ENCODE data around the gene CHSY3.

DNA sequence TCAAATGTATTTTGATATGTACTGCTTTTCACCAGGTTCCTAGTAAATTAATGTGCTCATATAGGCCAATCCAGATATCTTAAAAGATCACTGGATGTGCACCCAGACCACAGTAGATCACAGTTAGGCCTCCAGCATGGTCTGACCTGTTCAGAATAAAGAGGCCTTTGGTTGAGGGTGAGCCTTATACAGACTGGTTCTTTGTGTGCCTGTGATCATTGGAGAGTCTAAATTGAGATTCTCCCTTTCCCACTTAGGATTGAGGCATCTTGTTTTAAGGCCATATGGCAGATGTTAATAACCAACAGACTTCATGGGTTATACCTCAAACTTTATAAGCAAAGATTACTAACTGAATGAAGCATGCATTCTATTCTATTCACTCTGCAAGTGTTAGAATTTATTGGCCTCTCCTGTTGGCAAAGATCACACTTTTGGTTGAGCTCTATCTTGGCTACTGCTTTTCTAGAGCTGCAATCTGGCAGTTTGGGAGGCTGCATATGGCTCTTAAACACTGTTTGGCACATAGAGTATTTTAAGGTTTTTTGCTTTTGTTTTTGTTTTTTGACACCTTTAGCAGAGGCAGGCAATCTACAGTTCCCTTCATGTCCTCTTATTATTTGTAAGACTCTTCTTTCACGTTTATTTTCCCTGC is 8.5 kb downstream of the CHSY3 start:
- TF ChIP-seq POLR2A (IDR thresholded peaks at IDR 0.05) (no peak), POLR2AphosphoS5 (IDR thresholded peaks at IDR 0.05) (no peak)
- TF ChIP-seq, protein P1, sequence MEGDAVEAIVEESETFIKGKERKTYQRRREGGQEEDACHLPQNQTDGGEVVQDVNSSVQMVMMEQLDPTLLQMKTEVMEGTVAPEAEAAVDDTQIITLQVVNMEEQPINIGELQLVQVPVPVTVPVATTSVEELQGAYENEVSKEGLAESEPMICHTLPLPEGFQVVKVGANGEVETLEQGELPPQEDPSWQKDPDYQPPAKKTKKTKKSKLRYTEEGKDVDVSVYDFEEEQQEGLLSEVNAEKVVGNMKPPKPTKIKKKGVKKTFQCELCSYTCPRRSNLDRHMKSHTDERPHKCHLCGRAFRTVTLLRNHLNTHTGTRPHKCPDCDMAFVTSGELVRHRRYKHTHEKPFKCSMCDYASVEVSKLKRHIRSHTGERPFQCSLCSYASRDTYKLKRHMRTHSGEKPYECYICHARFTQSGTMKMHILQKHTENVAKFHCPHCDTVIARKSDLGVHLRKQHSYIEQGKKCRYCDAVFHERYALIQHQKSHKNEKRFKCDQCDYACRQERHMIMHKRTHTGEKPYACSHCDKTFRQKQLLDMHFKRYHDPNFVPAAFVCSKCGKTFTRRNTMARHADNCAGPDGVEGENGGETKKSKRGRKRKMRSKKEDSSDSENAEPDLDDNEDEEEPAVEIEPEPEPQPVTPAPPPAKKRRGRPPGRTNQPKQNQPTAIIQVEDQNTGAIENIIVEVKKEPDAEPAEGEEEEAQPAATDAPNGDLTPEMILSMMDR (IDR thresholded peaks at IDR 0.05) = no peak
